Left renal cortex interstitium (tissue), 4 donors: ENCODE results near the gene DACH1. TPM values are rescaled to one million over a fixed set of nuclear protein-coding genes. Genes with fewer than 3 reads are reported as not detected.
A peak's percentile ranks its signal among the peaks of the same experiment; 100 is the strongest.

Experiments
- DNase-seq, 4 donors: peaks; one replicate each; pipeline ENCODE4 v3.0.0-alpha.2; 2013; ENCODE audit warnings: low read depth in 4 of 4, low spot score in 2 of 4, missing footprints in 1 of 4
- polyA plus RNA-seq, 4 donors: library from polyadenylated mRNA; unstranded; fragments of 120-200 nt; gene quantifications; one replicate each; pipeline ENCODE4 v1.2.1, GENCODE V29; 2013; ENCODE audit not compliant: insufficient read length in 4 of 4

Gene DACH1
- polyA plus RNA-seq, 4 donors, result 98.1 to 109 (median 103) TPM

DNA sequence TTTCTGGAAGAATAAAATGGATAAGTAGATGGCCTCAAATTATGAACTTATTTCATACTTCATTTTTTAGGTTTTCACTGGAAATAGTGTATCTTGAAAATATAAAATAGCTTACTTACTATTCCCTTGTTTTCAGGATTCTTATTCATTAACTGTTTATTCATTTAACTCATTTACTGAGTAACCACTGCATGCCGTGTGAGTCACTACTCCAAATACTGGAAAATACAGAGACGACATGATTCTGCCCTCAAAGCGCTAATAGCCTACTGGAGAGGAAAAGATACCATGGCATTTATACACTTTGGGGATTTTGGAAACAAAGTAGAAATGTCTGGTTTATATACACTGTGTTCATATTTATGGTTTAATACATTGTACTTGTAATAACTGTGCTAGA, 270.9 kb downstream of the DACH1 start:
- DNase-seq, result no peak

DNA sequence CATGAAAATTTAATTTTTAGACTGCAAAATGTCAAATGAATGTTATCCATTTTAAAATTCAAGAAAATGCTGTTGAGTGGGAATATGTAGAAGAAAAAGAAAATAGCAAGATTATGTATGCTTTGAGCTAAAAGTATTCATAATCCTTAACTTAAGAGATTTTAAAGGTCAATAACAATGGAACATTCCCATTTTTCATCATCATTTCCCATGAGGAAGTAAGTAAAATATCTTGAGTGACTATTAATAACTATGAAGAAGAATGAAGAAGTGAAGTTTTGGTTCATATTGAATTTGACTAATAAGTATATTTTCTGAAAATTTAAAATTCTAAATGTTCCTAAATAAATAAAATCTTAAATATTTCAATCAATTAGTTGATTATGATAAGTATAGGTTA, 273.4 kb downstream of the DACH1 start:
- DNase-seq, result no peak

DNA sequence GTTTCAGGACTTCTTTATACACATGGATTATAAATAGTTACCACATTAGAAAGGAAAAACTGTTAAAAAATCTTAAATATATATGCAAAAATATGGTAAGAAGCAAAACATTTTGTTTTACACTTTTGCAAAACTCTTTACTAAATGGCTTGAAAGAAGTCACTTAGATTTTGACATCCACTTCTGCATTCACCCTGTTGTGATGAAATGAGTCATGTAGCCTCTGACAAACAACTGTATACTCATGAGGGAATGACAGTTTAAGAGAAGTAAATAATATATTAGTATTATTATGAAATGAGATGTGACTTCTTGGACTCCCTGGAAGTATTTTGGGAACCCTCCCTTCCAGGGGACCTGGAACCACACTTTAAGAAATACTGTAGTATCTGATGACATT, 275.6 kb downstream of the DACH1 start:
- no peak for DNase-seq

DNA sequence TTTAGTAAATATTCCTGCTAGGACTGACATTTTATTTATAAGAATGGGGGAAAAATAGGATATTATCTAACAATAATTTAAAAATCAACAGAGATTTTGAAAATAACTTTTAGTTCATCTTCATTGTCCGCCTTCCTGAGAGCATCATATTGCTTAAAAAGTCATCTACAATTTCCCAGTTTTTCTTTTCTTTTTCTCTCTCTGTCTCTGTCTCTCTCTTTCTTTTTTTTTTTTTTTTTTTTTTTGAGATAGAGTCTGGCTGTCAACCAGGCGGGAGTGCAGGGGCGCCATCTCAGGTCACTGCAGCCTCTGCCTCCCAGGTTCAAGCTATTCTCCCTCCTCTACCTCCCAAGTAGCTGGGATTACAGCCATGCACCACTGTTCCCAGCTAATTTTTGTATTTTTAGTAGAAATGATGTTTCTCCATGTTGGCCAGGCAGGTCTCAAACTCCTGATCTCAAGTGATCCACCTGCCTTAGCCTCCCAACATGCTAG, 276.3 kb downstream of the DACH1 start:
- no peak for DNase-seq

DNA sequence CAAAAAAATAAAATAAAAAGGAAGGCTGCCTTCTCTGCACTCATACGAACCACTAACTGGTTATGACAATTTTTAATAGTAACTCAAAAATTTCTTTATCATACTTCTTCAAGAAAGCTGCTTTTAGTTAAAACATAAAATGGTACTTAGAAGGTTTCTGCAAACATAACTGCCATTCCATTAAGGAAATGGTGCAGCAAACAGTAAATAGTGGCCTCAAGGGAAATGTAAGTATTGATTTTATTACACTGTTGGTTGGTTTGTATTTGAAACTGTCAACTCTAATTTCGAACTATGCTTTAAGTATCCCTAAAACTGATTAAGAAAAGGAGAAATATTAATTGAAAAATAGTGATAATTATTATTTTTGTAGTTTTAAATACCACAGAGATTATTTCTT, 278.0 kb downstream of the DACH1 start:
- no peak for DNase-seq

DNA sequence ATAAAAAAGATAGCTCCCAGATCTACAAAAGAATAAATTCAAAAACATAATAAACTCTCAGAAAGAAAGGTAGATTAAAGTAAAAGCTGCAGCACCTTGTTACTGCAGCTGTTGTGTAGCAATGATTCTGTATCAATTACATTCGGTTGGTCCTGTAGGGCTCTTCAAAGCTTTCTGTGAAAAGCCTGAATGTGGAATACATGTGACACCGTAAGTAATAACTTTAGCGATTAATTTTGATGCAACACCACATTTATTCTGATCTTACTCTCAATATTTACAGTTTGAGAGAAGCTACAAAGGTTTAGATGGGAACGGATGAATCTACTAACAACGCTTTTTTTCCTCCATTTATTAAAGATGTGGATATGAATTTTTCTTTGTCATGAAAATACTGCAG, 279.2 kb downstream of the DACH1 start:
- DNase-seq, result no peak

DNA sequence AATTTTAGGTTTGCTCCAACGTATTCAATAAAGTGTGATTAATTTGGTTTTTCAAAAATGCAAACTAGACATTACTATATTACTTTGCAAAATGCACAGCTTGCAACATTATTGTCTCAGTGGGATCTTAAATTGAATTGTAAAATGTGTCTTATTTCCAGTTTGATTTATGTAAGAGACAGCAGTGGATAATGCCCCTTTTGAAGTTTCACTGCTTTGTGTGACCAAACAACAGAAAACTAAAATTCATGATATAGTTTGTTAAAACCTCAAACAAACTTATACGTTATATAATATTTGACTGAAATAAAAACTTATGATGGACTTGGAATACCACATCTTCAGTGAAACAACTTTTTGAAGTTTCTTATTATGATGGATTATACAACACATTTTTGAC, 279.8 kb downstream of the DACH1 start:
- no peak for DNase-seq

DNA sequence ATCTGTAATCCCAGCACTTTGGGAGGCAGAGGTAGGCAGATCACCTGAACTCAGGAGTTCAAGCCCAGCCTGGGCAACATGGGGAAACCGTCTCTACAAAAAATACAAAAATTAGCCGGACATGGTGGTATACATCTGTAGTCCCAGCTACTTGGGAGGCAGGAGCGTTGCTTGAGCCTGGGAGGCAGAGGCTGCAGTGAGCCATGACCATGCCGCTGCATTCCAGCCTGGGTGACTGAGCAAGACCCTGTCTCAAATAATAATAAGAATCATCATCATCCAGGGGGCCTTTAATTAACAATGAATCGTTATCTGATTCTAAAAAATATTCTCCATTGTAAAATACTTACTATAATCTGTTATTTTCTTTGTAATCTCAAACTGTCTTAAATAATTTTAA, 283.4 kb downstream of the DACH1 start:
- DNase-seq, result no peak

DNA sequence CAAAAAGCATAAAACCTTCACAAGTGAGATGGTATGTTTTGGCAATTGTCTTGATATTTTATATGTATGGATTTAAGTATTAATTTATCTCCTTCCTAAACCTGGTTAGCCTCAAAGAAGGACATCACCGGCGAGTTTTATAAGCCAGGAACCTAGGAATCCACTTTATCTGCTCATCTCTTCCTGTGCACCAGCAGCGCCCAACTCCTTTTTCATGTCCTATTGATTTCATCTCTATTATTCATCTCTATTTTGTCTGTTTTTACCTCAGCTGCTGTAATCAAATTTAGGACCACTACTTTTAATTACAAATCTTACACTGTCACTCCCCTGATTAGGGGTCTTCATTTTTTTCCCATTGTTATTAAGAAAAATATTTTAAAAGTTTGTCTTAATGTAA, 286.4 kb downstream of the DACH1 start:
- DNase-seq, result no peak

DNA sequence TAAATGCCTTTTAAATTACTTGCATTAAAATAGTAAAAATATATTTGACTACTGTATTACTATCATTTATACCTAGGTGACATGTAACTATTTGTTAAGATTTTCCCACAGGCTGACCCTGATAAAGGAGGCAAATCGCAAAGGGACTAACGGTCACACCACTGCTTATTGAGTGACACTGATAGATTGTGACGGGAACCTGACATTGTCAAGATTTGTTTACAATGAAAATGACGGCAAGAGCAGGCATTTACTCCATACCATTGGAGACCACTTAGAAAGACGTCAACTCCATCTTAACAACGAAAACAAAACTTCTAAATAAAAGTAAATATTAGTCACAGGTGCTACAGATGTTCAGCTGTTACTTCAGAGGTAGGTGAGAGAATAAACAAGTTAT, 289.0 kb downstream of the DACH1 start:
- DNase-seq, result no peak

DNA sequence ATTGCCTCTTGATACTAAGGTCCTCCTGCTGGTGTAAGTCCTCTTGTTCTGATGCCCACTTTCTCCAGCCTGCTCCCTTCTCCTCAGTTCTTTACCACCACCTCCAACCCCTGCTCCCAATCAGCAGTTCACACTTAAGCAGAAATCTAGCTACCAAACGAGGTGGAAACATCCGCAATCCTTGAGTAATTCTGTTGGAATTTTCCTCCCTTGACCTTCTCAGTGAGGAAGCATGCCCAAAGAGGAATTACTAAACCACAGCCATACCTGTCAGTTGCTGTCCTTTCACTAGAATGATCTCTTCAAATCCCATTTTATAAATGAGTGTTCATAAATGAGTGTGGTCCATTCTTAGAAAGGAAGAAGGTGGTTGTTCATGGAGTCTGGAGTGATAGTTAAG, 289.9 kb downstream of the DACH1 start:
- DNase-seq, result no peak

DNA sequence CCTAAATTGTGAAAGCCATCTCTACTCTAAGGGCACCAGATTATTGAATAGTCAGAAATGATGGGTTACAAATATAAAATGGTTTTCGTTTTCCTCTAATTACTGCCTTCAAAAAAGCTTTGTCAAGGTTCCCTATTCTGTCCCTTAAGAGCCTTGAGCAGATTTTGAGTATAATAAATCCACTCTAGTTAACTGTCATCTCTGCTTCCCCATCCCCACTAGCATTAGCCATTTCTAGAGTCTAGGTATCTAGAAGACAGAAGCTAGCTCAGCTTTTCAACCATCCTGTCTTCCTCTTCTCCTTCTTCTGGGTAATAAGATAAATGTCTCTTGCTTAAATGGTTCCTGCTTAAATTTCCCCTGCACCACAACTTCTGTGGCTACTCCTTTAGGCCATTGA, 290.4 kb downstream of the DACH1 start:
- no peak for DNase-seq

DNA sequence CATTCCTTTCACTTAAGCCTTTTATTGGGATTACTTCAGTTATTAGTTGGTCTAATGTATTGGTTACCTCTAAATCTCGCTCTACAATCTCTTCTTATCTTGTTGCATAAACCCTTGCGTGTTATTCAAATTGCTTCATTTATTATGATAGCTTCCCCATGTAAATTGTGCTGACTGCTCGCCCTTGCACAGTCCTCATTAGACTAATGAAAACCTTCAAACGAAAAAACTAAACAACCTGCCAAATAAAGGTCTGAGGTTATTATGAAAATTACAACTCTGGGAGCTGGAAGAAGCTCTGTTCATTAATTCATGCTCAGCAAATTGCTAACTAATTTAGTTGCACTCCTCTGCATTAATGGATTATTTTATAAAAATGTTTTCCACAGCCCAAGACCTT, 320.1 kb downstream of the DACH1 start:
- DNase-seq, result no peak

DNA sequence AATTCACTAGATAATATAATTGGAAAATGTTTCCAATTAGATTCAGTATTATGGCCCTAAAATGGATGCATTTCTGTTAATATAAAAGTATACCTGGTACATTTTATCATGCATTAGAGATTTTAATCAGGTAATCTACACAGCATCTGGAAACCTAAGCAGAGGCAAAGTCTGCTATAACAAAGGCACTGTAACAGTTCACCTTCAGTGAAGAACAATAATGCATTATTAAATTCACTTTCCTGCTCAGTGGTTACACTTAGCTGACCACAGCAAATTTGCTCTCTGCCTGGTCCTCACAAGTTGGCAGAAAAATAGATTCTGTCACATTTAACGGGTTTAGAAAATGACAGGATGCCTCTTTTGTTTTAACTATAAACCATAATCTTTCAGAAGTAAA, 326.9 kb downstream of the DACH1 start:
- DNase-seq, result no peak

DNA sequence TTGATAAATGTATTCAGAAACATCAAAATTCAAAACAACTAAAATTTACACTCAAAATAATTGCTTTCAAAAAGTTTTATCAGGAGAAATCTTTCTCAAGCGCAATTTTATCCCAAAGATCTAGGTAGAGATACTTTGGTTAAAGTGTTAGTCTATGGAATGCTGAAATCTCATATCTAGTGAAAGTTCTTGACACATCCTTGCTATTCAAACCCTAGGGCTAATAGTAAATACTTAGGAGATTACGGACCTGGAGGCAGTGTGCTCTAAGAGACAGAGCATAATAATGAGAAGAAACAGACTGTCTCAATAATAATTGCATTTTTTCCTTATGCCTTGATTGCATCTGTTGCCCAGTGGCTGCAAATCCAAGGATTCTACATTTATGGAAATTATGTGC, 330.8 kb downstream of the DACH1 start:
- no peak for DNase-seq

DNA sequence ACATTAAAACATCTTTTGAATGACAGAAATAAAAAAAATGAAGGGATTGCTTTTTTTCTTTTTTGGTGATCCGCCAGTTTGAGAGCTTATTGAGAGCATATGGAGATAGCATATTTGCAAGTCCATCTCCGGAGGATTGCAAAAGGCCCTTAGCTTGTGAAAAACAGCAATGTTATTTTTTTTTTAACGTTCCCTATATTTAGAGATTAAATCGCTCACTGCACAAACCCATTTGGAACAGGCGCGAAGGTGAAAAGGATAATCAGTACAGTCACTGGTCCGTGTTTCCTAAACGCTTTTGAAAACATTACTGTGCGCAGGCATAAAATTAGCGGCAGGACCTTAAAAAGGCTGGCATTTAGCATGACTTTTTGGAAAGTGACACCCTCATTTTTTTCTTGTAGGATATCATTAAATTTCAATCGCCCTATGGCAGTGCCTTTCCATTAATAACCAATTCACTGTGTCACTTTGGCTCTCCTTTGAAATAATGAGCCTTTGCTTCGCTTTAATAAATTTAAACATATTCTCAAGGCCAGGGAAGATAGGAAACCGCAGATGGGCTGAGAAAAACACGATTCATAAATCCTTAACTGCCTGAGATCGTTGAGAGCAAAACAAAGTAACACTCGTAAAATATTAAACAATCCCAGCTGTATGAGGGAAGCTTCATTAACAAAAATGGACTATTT, 342.2 kb downstream of the DACH1 start:
- DNase-seq, result peak in 2 of 4 donors; percentile 29 to 32

DNA sequence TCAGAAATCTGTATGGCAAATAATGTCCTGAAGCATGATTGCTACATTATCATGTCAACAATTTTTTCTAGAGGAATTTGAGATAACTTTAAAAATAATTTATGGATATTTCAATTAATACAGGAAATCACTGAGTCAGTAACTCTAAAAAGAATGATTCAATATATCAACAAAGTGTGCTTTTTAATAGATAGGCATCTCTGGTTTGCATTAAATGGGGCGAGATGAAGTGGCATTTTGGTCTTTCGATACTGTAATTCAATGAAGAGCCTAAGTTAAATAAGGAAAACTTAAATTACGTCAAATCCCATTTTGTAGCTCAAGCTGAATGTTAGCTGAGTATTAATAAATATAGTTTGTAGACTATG, 342.8 kb downstream of the DACH1 start:
- DNase-seq, result no peak

DNA sequence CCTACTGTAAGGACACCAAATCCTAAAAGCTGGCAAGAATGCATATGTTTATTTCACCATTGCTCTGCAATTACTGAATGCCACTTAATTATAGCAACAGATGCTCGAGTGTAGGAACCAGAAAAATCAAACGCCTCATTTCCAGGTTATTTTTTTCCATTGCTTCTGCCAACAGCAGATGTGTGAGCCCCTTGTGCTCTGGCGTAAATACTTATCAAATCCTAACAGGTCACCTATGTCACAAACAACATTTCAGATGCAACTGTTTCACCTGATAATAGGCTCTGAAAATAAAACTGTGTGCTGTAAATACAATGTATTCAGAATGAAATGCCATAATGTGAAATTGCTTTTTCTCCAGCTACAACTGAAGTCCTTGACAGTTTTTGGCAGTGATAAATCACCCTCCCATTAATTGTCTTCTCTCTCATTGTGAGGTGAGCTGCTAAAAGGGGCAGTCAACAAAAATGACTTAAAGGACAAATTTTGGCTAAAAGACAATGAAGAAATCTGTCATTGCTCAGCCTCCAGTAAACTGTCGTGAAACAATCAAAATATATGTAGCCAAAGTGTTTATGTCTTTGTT, 344.0 kb downstream of the DACH1 start:
- DNase-seq, result no peak

DNA sequence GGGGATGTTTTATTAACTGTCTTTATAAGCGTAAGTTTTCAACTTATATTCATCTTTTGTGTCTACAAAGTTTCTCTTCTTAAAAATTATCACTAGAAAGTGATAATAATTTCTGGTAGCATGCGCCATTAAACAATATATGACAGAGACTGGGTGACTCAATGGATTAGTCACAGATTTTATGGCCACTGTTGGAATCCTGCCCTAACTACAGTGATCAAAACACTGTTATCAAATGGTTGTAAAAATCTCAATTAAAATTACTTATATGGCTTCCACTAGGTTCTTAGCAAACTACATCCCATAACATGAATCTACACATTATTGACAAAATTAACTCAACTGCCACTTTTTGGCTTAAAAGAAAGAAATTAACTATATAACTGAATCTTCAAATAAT, 350.0 kb downstream of the DACH1 start:
- no peak for DNase-seq

DNA sequence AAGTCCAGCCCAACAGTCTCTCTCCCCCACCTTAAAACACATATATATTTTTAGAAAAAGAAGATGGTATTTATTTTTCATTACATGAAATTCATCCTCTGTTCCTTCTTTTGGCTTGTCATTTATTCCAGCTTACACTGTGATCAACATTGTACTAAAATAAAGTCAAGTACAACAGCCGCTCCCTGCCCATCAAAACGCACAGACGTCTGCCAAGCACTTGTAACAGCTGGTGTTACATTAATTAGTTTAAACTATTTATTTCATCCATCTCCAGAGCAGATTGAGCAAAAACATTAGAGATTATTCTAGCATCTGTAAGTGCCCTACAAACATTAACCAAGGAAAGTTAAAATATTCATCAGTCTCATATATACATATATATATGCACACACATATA, 350.5 kb downstream of the DACH1 start:
- no peak for DNase-seq

DNA sequence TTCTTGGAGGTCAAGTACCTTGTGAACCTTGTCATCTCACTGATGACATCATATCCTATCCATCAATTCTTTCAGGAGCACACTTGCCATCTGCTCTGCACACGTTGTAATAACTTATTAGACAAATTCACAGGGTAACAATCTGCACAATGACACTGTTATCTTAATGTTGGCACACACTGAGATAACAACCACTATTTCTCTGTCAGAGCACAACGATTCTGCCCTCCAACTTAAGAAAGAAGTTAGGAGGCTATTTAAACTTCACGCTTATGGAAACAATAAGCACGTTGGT, 351.3 kb downstream of the DACH1 start:
- DNase-seq, result no peak

DNA sequence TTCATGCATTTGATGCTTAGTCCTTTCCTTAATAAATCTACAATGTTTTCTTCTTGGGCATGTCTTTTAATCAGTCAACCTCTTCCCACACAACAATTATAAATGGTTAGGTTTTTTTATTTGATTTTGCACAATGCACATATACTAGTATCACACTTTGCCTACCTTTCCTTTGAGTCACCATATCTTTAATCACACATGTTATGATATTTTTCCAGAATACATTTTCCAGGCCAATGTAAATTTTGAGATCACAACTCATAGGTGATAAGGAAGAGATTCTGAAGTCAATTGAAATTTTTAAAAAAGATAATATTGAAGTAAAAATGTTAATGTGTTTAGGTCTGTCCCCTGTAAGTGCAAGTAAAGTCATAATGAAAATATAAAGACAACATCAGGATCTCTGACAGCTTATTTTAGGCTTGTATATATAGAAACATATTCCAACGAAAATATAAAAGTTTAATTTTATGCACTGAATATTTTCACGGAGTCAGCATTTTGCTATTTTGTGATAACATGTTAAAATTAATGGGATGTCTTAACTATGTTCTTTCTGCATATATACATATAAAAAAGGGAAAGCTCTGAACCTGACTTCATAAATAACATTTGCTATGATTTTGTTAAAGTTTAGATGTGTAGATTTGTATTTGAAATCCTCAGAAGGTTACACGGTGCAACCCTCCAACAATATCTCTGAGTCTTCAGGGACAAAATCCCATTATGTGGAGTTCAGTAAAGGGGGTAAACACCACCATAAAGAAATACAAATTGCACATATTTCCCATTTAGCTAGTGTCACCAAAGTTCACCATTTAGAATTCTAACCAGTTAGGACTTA, 351.9 kb downstream of the DACH1 start:
- DNase-seq, result no peak
